Forelimb muscle (tissue), 1 donor: Measurements from ENCODE around the gene APOBEC3G. TPM values are rescaled to one million over a fixed set of nuclear protein-coding genes. Genes with fewer than 3 reads are reported as not detected.

Experiments used
- DNase-seq: peaks from one replicate; pipeline ENCODE4 v3.0.0-alpha.2; 2013; ENCODE audit warnings: low read depth
- polyA plus RNA-seq: library from polyadenylated mRNA; unstranded; fragments of 120-200 nt; gene quantifications from one replicate; pipeline ENCODE4 v1.2.1, GENCODE V29; 2013; ENCODE audit not compliant: insufficient read length

Gene APOBEC3G
- polyA plus RNA-seq, 1 donor = 3.2 TPM

DNA sequence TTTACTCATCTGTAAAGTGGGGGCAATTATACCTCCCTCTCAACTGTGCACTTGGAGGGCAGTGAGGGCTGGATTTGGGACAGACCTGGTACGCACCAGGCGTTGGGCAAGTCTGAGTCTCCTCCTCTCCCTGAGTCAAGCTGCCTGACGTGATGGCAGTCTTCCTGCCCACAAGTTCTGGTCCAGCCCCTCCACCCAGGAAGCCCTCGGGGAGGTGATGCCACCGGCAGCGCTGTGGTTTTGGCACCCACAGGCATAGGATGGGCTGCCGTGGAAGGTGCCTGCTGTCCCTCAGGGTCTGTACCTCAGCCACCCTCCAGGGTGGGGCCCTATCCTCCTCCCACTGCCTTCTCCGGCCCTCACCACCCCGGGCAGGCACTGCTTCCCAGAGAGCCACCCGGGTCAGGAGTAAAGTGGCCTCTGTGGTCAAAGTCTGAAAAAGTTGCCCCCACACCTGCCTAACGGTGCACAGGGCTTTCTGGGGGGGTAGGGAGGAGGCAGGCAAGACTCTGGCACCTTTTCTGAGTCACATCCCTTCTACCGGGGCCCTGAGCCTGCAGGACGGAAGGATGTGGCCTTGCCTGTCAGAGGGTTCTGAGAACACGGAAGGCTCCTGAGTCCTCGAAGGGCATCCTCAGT, 13.5 kb downstream of the APOBEC3G start:
- no peak for DNase-seq

DNA sequence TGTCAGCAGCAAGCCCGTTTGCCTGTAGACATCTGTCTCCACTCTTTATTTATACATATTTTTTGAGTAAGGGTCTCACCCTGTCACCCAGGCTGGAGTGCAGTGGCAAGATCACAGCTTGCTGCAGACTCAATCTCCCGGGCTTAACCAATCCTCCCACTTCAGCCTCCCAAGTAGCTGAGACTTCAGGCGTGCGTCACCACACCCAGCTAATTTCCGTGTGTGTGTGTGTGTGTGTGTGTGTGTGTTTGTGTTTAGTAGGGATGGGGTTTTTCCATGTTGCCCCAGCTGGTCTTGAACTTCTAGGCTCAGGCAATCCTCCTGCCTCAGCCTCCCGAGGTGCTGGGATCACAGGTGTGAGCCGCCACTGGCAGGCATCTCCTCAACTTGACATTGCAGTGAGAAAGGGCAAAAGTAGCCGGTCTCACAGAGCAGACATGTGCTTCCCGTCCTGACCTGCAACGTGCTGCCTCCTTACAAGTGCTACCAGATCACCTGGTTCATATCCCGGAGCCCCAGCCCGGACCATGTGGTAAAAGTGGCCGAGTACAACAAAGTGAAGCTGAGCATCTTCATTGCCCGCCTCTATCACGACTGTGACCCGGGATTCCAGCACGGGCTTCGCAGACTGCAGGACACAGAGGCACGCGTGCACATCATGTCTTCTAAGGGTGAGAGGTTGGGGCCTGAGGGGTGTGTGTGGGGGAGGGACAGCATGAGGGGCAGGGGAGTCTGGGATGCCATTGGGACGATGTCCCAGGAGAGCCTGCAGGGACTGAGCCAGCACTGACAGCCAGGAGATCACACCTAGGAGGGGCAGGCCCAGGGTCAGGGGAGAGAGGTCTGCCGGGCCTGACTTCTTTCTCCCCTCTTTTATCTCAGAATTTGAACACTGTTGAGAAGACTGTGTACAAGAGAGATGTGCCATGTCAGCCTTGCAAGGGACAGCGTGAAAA, 14.3 kb downstream of the APOBEC3G start:
- DNase-seq = no peak

DNA sequence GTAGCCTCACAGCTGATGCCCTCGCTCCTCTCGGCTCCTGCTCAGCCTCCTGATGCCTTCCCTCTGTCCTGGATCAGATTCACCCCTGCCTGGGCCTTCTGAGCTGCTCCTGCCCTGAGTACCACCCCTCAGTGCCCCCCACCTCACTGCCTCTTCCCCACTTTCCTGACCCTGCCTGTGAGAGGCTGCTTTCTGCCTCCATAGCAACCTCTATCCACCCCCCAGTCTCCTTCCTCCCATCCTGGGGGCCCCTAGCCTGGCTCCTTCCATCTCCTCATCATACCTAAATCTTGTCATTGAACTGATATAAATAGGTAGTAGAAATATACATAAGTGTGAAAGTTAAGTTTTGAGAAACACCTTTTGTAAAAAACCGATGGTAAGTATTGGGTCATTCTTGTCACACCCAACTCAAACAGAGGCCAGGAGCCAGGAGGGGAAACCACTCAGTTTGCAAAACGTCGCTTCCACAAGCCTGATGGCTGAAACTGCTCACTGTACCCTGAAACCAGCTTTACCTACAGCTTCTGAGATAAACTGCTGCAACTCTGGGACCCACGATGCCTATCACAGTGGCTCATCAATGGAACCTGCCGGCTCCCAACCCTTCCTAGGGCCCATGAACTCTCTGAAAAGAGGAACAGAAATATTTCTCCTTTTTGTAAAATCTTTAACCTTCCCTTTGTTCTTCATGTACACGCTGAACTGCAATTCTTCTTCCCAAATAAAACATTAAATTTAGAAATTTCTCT, 15.2 kb downstream of the APOBEC3G start:
- DNase-seq = no peak

DNA sequence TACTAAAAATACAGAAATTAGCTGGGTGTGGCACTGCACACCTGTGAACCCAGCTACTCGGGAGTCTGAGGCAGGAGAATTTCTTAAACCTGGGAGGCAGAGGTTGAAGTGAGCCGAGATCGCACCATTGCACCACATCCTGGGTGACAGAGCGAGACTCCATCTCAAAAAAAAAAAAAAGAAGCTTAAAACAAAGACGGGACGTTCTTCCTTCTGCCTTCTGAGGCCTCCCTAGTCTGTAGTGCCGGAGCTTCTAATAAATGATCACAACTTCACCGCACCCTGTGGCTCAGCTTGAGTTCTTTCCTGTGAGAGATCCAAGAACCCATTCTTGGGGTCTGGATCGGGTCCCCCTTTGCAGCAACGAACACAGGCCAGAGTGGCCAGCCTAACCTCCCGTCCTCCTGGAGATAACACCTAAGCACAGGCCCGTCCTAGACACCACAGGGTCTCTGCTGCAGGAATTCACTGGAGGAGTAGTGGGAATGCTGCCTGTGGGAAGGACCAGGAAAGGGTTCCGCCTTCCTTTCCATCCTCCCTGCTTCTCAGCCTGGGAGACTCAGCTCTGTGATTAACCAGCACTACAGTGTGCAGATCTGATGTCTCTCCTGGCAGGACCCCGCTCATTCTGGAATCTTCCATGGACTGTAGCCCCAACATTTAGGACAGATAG, 17.8 kb downstream of the APOBEC3G start:
- no peak for DNase-seq

DNA sequence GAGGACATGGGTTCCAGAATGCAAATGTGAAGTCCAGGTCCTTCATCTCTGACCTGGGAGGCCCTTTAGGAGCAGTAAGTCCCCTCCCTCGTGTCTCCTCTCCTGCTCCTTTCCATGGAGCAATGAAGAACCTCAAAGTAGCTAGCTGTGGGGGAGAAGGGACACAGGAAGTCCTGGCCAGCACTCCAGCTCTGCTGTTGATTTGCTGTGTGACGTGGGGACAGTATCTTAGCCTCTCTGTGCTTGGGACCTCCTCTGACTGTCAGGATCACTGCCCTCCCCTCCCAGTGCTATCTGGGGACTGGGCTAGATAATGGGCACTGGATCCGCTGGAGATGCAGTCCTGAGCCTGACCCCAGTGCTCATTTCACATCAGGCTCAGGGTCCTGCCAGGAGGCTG, 18.9 kb downstream of the APOBEC3G start:
- DNase-seq = no peak

DNA sequence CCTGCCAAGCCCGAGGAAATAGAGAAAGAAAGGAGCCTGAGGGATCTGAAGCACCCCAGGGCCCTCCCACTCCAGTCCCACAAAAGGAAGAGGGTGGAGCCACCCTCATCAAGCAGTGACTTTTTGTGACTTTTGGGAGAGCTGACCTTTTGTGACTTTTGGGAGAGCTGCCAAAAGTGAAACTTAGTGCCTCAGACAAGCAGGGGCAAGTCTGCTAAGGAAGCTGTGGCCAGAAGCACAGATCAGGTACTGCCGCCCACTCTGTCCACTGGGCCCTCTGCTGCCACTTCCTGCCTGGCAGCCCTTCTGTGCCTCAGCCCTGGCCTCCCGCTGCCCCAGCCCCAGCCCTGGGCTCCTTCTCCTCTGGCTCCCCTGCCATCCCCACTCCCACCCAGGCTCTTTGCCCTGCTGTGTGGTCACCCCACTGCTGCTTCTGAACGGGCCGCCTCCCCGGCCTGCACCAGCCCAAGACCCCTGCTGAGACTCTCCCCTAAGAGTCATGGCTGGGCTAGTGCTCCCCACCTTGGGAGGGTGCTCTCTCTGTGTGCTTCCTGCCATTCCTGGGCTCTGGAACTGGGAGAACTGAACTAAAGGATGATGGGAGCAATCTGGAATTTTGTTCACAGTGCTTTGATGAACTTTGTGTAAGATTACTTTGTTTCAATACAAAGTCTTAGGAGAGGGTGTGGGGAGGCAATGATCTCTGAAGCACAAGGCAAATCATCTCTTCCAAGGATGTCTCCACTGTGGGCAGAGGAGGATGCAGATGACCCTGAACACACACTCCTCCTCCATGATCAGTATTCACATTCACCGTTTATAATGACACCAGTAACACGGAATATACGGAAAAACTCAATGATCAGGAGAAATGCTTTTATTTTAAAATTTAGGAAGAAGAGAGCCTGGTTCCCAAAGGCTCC, 20.3 kb downstream of the APOBEC3G start, which contains the start of gene APOBEC3H:
Gene APOBEC3H (plus strand): TSS at position 147 of the 923 bp plus-strand sequence. CDS start 3,035 bp downstream, outside the sequence.
- no peak for DNase-seq

DNA sequence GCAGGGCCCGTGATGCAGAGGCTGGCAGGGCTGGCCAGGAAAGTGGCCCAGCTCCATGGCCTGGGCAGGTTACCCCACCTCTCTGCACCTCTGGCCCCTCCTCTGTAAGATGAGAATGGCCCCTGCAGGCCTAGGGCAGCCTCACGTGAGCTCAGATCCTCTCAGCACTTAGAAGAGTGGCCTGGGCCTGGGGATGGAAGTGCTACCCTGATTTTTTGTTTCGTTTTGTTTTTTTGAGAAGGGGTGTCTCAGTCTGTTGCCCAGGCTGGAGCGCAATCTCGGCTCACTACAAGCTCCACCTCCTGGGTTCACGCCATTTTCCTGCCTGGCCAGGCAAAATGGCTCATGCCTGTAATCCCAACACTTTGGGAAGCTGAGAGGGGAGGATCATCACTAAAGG, 21.0 kb downstream of the APOBEC3G start:
- no peak for DNase-seq

DNA sequence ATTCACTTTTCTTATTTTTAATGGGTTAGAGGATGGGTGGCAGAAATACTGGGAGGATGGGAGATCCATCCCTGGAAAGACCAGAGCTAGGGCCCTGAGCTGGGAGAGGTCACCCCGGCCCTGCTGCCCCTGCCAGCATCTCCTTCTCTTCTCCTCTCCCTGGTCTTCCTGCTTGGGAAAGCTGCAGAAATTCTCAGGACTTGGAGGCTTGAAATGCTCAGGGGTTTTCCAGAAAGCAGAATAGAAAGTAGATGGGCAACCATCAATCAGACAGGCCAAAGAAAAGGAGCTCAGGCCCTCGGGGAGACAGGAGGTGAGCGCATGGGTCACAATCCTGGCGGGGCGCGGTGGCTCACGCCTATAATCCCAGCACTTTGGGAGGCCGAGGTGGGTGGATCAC, 21.5 kb downstream of the APOBEC3G start:
- no peak for DNase-seq

DNA sequence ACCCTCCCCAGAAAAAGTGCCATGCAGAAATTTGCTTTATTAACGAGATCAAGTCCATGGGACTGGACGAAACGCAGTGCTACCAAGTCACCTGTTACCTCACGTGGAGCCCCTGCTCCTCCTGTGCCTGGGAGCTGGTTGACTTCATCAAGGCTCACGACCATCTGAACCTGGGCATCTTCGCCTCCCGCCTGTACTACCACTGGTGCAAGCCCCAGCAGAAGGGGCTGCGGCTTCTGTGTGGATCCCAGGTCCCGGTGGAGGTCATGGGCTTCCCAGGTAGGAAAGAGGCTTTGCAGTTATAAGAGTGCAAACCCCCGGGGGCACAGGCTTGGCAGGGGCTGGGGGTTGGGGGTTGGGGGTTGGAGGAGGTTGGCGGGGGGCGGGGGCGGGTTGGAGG, 24.2 kb downstream of the APOBEC3G start:
- no peak for DNase-seq

DNA sequence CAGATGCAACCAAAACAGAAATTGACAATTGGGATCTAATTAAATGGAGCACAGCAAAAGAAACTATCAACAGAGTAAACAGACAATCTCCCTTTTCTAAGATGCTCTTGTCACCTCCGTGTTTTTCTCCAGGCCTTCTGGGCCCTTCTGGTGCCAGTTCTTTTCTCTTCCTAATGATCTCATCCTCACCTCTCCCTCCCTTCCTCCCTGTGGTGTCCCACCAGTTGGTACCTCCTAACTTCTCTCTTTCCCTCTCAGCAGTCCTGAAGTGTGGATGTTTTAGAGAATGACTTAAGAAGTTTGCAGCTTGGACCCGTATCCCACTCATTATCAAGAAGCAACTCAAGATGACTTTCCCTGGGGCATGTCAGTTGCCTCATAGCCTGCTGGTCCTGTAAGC, 26.4 kb downstream of the APOBEC3G start:
- no peak for DNase-seq

DNA sequence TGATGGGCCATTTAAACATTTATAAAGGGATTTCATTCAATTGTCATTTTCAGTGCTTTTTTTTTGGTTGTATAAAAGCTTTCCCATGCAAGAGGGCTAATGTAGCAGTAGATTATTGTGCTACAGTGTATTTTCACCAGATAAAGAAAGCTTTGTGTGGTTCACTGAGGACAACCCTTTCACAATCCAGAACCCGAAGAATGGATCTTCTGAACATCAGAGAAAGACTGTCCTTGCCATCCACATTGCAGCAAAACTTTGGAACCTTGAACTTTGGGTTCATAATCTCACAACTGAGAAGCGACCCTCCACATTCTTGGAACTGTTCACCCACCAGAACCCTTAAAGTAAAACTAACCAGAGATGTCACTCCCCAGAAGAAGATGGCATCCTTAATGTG, 29.3 kb downstream of the APOBEC3G start:
- DNase-seq = no peak

DNA sequence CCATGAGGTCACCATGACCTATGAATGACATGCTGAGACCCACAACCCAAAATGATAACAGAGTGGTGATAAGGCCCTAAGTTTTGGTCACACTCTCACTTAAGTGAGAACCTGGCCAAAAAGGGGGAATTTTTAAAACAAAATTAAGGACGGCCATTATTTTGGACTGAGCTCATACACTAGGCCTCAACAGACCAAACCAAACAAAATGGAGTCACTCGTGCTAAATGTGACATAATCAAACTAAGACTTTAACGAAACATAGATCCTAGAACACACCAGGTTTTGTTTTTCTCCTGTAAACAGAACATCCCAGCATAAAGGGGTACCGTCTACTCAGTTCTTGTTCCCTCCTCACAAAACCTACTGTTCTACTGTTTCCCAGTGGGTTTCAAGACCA, 31.4 kb downstream of the APOBEC3G start:
- DNase-seq = no peak

DNA sequence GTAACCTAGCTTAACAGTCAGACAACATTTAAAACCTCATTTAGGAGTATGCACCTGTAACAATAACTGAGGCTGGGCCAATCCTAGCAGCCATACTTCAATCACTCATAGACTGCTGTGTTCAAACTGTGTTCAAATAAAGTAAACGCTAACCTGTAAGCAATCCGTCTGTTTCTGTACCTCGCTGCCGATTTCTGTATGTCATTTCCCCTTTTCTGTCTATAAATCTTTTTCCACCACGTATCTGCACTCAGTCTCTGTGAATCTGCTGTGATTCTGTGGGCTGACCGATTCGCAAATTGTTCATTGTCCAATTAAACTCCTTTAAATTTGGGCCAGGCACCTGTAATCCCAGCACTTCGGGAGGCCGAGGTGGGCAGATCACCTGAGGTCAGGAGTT, 32.3 kb downstream of the APOBEC3G start:
- DNase-seq = no peak

DNA sequence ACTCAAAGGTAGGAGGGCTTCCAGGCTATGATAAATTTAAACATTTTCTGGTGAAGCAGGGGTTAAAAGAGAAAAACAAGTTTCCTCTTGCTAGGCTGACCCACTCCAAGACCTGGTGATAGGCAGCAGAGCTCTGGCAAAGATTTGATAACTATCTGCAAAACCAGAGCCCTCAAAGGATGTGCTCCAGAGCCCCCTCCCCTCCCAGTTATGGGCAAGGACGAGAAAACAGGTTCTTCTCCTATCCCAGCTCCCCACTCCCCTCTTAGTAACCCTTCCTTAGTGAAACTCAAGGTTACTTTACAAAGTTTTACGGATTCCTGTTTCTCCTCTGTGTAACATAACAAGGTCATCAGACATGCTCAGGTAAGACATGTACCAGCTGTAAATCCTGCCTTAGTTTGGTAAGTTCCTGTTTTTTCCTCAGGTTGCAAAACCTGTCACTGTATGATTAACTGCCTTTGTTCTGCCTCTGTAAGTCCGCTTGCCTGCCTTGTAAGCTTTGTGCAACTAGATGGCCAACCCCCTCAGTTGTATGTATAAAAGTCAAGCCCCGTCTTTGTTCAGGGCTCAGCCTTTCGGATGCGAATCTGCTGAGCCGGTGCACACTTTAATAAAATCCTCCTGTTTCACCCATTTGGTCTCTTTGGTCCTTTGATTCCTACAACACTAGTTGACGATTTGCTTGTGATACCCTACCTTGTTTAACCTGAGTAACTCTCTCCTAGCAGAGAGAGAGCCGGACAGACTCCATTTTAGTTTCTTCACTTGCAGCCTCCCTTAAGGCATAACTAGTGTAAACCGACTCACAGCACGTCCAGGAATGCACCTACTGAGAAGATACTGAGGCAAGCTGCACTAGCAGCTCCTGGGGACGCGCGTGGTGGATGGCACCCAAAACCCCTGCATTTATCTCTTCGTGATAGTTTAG, 33.8 kb downstream of the APOBEC3G start:
- DNase-seq = no peak

DNA sequence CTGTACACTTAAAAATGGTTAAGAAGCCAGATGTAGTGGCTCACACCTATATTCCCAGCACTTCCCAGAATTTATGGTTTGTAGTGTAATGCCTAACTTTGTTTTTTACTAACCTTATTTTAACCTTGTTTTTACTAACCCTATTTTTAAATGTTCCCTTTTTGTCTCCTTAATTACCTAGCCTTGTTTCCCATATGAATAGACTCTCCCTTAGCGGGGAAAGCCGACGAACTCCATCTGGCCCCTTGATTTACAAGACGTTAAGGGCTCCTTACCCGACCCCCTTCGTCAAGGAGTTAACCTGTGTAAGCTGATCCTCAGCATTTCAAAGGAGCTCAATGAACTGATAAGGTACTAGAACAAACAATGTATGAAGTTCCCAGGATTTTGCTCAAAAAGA, 37.0 kb downstream of the APOBEC3G start:
- no peak for DNase-seq

DNA sequence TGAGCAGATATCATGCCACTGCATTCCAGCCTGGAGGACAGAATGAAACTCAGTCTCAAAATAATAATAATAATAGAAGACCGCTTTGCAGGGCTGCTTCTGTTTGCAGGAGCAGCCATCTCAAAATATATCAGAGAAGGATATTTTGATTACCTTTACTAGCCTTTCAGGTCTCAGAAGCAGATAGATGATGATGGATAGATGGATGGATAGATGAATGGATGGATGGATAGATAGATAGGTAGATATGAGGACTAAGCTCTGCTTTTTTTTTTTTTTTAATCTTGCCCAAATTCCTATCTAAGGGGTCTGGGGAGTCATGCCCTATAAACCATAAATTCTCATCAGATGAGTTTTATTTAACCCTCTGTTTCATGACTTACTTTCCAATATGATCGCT, 38.5 kb downstream of the APOBEC3G start:
- DNase-seq = no peak

DNA sequence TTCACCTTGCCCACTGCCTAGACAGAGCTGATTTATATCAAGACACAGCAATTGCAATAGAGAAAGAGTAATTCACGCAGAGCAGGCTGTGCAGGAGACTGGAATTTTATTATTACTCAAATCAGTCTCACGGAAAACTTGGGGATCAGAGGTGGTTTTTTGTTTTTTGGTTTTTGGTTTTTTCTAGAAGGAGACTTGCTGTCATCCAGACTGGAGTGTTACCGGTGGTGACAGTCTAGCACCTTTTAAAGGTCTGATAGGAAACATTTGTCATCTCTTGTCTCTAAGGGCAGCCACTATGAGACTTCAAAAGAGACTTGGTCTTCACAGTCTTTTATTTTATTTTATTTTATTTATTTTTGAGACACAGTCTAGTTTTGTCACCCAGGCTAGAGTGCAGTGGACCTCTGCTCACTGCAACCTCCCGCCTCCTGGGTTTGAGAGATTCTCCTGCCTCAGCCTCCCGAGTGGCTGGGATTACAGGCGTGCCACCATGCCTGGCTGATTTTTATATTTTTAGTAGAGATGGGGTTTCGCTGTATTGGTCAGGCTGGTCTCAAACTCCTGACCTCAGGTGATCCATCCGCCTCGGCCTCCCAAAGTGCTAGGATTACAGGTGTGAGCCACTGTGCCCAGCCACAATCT, 39.0 kb downstream of the APOBEC3G start:
- no peak for DNase-seq

DNA sequence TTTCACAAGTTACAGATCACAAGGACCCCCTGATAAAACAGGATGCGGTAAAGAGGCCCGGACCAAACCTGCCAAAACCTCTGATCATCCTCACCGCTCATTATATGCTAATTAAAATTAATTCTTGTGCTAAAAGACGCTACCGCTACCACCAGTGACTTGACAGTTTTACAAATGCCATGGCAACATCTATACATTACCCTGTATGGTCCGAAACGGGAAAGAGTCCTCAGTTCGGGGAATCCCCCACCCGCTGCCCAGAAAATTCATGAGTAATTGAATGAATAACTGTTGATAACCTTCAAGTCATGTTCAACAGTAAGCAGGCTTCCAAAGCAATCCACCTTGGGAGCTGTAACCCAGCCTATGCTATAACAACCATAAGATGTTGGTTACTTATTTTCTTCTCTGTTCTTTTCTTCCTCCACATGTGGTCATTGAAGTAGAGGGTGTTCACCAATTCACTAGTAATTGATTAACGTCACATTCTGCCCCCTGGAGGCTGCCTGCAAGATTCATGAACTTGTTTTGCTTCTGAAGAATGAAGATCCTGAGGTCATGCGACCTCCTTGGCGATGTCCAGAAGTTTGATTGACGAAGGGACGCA, 40.6 kb downstream of the APOBEC3G start:
- no peak for DNase-seq

DNA sequence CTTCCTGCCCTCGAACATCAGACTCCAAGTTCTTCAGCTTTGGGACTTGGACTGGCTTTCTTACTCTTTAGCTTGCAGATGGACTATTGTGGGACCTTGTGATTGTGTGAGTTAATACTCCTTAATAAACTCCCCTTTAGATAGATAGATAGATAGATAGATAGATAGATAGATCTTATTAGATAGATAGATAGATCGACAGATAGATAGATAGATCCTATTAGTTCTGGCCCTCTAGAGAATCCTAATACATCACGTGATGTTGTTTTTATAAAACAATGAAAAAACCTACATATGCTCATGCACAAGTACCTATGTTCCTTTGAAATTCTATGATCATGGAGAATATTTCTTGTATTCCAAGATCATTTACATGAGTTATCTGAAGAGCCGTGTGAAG, 43.9 kb downstream of the APOBEC3G start:
- no peak for DNase-seq
